SK-N-SH (cell line): ENCODE results near the gene NXPH4.

Experiments
- CTCF ChIP-seq: fragments of 200-600 bp; sonication (generic); IDR thresholded peaks from 2 replicates; pipeline ENCODE4 v1.6.1; 2017; ENCODE audit warnings: antibody characterized with exemption, mild to moderate bottlenecking, moderate library complexity
- MXI1 ChIP-seq: IDR thresholded peaks from 2 replicates; pipeline ENCODE4 v1.6.1; 2012; ENCODE audit warnings: mild to moderate bottlenecking, low read depth, low read length, improper control_type of control experiment
- RAD21 ChIP-seq: IDR thresholded peaks from 2 replicates; pipeline ENCODE4 v1.6.1; 2012; ENCODE audit warnings: mild to moderate bottlenecking, low read length
- REST ChIP-seq: IDR thresholded peaks from 2 replicates; pipeline ENCODE4 v1.6.1; 2012; ENCODE audit warnings: mild to moderate bottlenecking, low read depth, low read length, moderate library complexity
- TEAD4 ChIP-seq: IDR thresholded peaks from 2 replicates; pipeline ENCODE4 v1.4.0; 2012; ENCODE audit warnings: mild to moderate bottlenecking, borderline replicate concordance; ENCODE audit not compliant: insufficient read depth
- TF ChIP-seq, protein P1 (sequence below): IDR thresholded peaks from 2 replicates; pipeline ENCODE4 v1.4.0; 2012; ENCODE audit warnings: low read depth, borderline replicate concordance

- TF ChIP-seq RAD21 (no peak), REST (no peak), MXI1 (no peak), CTCF (no peak), TEAD4 (no peak)
- TF ChIP-seq, protein P1, sequence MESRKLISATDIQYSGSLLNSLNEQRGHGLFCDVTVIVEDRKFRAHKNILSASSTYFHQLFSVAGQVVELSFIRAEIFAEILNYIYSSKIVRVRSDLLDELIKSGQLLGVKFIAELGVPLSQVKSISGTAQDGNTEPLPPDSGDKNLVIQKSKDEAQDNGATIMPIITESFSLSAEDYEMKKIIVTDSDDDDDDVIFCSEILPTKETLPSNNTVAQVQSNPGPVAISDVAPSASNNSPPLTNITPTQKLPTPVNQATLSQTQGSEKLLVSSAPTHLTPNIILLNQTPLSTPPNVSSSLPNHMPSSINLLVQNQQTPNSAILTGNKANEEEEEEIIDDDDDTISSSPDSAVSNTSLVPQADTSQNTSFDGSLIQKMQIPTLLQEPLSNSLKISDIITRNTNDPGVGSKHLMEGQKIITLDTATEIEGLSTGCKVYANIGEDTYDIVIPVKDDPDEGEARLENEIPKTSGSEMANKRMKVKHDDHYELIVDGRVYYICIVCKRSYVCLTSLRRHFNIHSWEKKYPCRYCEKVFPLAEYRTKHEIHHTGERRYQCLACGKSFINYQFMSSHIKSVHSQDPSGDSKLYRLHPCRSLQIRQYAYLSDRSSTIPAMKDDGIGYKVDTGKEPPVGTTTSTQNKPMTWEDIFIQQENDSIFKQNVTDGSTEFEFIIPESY: no peak
Measured at GRCh38 chr12:57250956-57251355, 34.4 kb downstream of the NXPH4 start, which contains the start of gene STAC3.
